ENCODE results near the gene MACROD2.

- TF ChIP-seq CTCF (IDR thresholded peaks at IDR 0.05) (no peak), POLR2A (IDR thresholded peaks at IDR 0.05) (no peak)
Measured at GRCh38 chr20:14576196-14576877, 581.0 kb downstream of the MACROD2 start.

Data from uterus (tissue), 2 donors.